SKM-1 treated with dmso at 0.1 percent for 144 hours (cell line): ENCODE results near the gene TNPO1.

Experiments used
- DNase-seq: peaks from one replicate; lab custom pipeline; 2025; ENCODE audit not compliant: unreplicated experiment; lab: John Stamatoyannopoulos, UW

Gene TNPO1

GRCh38 chr5:72817671-72818266 lies 1.3 kb downstream of the TNPO1 start:
- no peak for DNase-seq

GRCh38 chr5:72818866-72819534 lies 2.5 kb downstream of the TNPO1 start:
- DNase-seq, result peak; percentile 56

- DNase-seq, result no peak
Measured at GRCh38 chr5:72821776-72822175, 5.3 kb downstream of the TNPO1 start.

- no peak for DNase-seq
Measured at GRCh38 chr5:72822944-72823343, 6.5 kb downstream of the TNPO1 start.

- DNase-seq, result no peak
Measured at GRCh38 chr5:72829707-72830106, 13.2 kb downstream of the TNPO1 start.

- DNase-seq, result no peak
Measured at GRCh38 chr5:72830362-72830761, 13.9 kb downstream of the TNPO1 start.

- no peak for DNase-seq
Measured at GRCh38 chr5:72831685-72832084, 15.2 kb downstream of the TNPO1 start.

GRCh38 chr5:72834924-72835323 lies 18.5 kb downstream of the TNPO1 start:
- no peak for DNase-seq

GRCh38 chr5:72835633-72836032 lies 19.2 kb downstream of the TNPO1 start:
- no peak for DNase-seq

GRCh38 chr5:72836810-72837209 lies 20.3 kb downstream of the TNPO1 start:
- DNase-seq, result peak; percentile 32

GRCh38 chr5:72837524-72838096 lies 21.1 kb downstream of the TNPO1 start:
- DNase-seq, result no peak

- no peak for DNase-seq
Measured at GRCh38 chr5:72840041-72840440, 23.6 kb downstream of the TNPO1 start.

GRCh38 chr5:72841756-72842535 lies 25.5 kb downstream of the TNPO1 start:
- no peak for DNase-seq

GRCh38 chr5:72842816-72843215 lies 26.4 kb downstream of the TNPO1 start:
- peak; percentile 48 for DNase-seq

- DNase-seq, result no peak
Measured at GRCh38 chr5:72844218-72844603, 27.8 kb downstream of the TNPO1 start.

GRCh38 chr5:72845889-72846288 lies 29.4 kb downstream of the TNPO1 start:
- DNase-seq, result no peak

- no peak for DNase-seq
Measured at GRCh38 chr5:72846483-72846882, 30.0 kb downstream of the TNPO1 start.

GRCh38 chr5:72847439-72847838 lies 31.0 kb downstream of the TNPO1 start:
- no peak for DNase-seq

GRCh38 chr5:72847989-72848473 lies 31.6 kb downstream of the TNPO1 start:
- DNase-seq, result peak; percentile 89

GRCh38 chr5:72848474-72849428 lies 32.3 kb downstream of the TNPO1 start:
- peak; percentile 23 for DNase-seq

GRCh38 chr5:72849546-72849945 lies 33.1 kb downstream of the TNPO1 start:
- no peak for DNase-seq
